Measurements from ENCODE around the gene RAB11A. TPM values are rescaled to one million over a fixed set of nuclear protein-coding genes. Genes with fewer than 3 reads are reported as not detected.

RAB11A gene
- polyA plus RNA-seq, 1 donor from 2014 or later = 600 TPM

GRCh38 chr15:65906396-65906795, 37.1 kb downstream of the RAB11A start:
- Histone ChIP-seq H3K27ac (ENCODE audit: low read length) (no peak overlapping the region), H3F3A (ENCODE audit: insufficient read depth, low read length, poor library complexity, severe bottlenecking) (no peaks in the 10 kb centered on the region), H3K9ac (ENCODE audit: low read length) (no peak overlapping the region), H3K4me3 (ENCODE audit: low read length) (no peak overlapping the region), H3K36me3 (ENCODE audit: insufficient read depth, low read length) (peaks cover 8% of the 10 kb centered on the region), H3K9me2 (ENCODE audit: insufficient read depth, low read length) (no peaks in the 10 kb centered on the region), H3K27me3 (ENCODE audit: insufficient read depth, low read depth, low read length) (no peaks in the 10 kb centered on the region), H3K79me2 (replicated peaks; ENCODE audit: insufficient read depth, low read length) (no peaks in the 10 kb centered on the region), H4K20me1 (ENCODE audit: insufficient read depth) (no peaks in the 10 kb centered on the region), H3K4me2 (ENCODE audit: low read length) (no peak overlapping the region), H3K9me3 (ENCODE audit: low read length) (no peaks in the 10 kb centered on the region), H2AFZ (ENCODE audit: low read depth, low read length) (no peak overlapping the region)
- TF ChIP-seq POLR2AphosphoS5 (IDR thresholded peaks at IDR 0.05) (no peak), RAD21 (conservative IDR thresholded peaks at IDR 0.05) (no peak), SMC3 (conservative IDR thresholded peaks at IDR 0.05; ENCODE audit: poor library complexity) (no peak), TAF1 (IDR thresholded peaks at IDR 0.05; ENCODE audit: low read depth) (no peak), EP300 (conservative IDR thresholded peaks at IDR 0.05; ENCODE audit: poor library complexity, severe bottlenecking) (no peak), EZH2 (IDR thresholded peaks at IDR 0.05; ENCODE audit: borderline replicate concordance, insufficient read depth, low read length, poor library complexity, severe bottlenecking) (no peak)
- TF ChIP-seq, protein P1, sequence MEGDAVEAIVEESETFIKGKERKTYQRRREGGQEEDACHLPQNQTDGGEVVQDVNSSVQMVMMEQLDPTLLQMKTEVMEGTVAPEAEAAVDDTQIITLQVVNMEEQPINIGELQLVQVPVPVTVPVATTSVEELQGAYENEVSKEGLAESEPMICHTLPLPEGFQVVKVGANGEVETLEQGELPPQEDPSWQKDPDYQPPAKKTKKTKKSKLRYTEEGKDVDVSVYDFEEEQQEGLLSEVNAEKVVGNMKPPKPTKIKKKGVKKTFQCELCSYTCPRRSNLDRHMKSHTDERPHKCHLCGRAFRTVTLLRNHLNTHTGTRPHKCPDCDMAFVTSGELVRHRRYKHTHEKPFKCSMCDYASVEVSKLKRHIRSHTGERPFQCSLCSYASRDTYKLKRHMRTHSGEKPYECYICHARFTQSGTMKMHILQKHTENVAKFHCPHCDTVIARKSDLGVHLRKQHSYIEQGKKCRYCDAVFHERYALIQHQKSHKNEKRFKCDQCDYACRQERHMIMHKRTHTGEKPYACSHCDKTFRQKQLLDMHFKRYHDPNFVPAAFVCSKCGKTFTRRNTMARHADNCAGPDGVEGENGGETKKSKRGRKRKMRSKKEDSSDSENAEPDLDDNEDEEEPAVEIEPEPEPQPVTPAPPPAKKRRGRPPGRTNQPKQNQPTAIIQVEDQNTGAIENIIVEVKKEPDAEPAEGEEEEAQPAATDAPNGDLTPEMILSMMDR (IDR thresholded peaks at IDR 0.05; ENCODE audit: poor library complexity, severe bottlenecking) = no peak

- H2AFZ ChIP-seq (ENCODE audit: low read depth, low read length) = no peak overlapping the region
- no peaks in the 10 kb centered on the region for H3F3A ChIP-seq (ENCODE audit: insufficient read depth, low read length, poor library complexity, severe bottlenecking)
- H3K9ac ChIP-seq (ENCODE audit: low read length) = no peak overlapping the region
- H3K9me2 ChIP-seq (ENCODE audit: insufficient read depth, low read length) = no peaks in the 10 kb centered on the region
- H3K9me3 ChIP-seq (ENCODE audit: low read length) = no peaks in the 10 kb centered on the region
- TF ChIP-seq SMC3 (conservative IDR thresholded peaks at IDR 0.05; ENCODE audit: poor library complexity) (no peak), MXI1 (conservative IDR thresholded peaks at IDR 0.05; ENCODE audit: poor library complexity, severe bottlenecking) (no peak), RAD21 (conservative IDR thresholded peaks at IDR 0.05) (no peak), EZH2 (IDR thresholded peaks at IDR 0.05; ENCODE audit: borderline replicate concordance, insufficient read depth, low read length, poor library complexity, severe bottlenecking) (no peak), EP300 (conservative IDR thresholded peaks at IDR 0.05; ENCODE audit: poor library complexity, severe bottlenecking) (no peak), TAF1 (IDR thresholded peaks at IDR 0.05; ENCODE audit: low read depth) (no peak), POLR2AphosphoS5 (IDR thresholded peaks at IDR 0.05) (no peak)
- TF ChIP-seq, protein P2, sequence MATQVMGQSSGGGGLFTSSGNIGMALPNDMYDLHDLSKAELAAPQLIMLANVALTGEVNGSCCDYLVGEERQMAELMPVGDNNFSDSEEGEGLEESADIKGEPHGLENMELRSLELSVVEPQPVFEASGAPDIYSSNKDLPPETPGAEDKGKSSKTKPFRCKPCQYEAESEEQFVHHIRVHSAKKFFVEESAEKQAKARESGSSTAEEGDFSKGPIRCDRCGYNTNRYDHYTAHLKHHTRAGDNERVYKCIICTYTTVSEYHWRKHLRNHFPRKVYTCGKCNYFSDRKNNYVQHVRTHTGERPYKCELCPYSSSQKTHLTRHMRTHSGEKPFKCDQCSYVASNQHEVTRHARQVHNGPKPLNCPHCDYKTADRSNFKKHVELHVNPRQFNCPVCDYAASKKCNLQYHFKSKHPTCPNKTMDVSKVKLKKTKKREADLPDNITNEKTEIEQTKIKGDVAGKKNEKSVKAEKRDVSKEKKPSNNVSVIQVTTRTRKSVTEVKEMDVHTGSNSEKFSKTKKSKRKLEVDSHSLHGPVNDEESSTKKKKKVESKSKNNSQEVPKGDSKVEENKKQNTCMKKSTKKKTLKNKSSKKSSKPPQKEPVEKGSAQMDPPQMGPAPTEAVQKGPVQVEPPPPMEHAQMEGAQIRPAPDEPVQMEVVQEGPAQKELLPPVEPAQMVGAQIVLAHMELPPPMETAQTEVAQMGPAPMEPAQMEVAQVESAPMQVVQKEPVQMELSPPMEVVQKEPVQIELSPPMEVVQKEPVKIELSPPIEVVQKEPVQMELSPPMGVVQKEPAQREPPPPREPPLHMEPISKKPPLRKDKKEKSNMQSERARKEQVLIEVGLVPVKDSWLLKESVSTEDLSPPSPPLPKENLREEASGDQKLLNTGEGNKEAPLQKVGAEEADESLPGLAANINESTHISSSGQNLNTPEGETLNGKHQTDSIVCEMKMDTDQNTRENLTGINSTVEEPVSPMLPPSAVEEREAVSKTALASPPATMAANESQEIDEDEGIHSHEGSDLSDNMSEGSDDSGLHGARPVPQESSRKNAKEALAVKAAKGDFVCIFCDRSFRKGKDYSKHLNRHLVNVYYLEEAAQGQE (IDR thresholded peaks at IDR 0.05; ENCODE audit: borderline replicate concordance) = no peak
- TF ChIP-seq, protein P1 (IDR thresholded peaks at IDR 0.05; ENCODE audit: poor library complexity, severe bottlenecking) = no peak
- H3K27me3 ChIP-seq (ENCODE audit: insufficient read depth, low read depth, low read length) = no peaks in the 10 kb centered on the region
- no peak overlapping the region for H3K27ac ChIP-seq (ENCODE audit: low read length)
- H3K79me2 ChIP-seq (replicated peaks; ENCODE audit: insufficient read depth, low read length) = no peaks in the 10 kb centered on the region
- H4K20me1 ChIP-seq (ENCODE audit: insufficient read depth) = no peaks in the 10 kb centered on the region
- H3K4me2 ChIP-seq (ENCODE audit: low read length) = no peak overlapping the region
- no peak overlapping the region for H3K4me3 ChIP-seq (ENCODE audit: low read length)
- H3K36me3 ChIP-seq (ENCODE audit: insufficient read depth, low read length) = peaks cover 8% of the 10 kb centered on the region
Observed at GRCh38 chr15:65907661-65908060, 38.4 kb downstream of the RAB11A start.
